GM18519 (cell line): Measurements from ENCODE around the gene MCFD2.
"Not testable (repeated sequence)": the region's sequence is repeated elsewhere in the genome, so short reads cannot be mapped to it uniquely, and the experiment has no call there.

Experiments used
- ATAC-seq: cut with Tn5 transposase; IDR thresholded peaks from one replicate; pipeline ENCODE4 v1.9.1; 2021; ENCODE audit warnings: mild to moderate bottlenecking, moderate library complexity; ENCODE audit not compliant: unreplicated experiment, low FRiP score

Gene MCFD2

DNA sequence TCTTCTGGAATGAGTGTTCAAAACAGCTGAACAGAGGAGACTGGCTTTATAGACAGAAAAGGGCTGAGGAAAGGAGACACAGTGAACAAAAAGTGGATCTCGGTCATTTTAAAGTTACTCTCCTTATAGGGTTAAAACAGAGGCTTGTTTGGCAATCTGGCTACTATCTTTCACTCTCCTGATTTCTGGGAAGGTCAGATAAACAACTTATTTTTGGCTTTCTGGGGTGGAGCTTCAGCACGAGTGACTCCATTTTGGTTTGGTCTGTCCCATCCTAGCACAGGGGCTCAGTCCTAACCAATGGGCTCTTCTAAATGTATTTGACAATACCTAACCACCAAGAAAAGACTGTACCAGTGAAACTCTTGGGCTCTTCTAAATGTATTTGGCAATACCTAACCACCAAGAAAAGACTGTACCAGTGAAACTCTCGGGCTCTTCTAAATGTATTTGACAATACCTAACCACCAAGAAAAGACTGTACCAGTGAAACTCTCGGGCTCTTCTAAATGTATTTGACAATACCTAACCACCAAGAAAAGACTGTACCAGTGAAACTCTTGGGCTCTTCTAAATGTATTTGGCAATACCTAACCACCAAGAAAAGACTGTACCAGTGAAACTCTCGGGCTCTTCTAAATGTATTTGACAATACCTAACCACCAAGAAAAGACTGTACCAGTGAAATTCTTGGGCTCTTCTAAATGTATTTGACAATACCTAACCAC is 39.5 kb downstream of the MCFD2 start:
- not testable (repeated sequence) for ATAC-seq

DNA sequence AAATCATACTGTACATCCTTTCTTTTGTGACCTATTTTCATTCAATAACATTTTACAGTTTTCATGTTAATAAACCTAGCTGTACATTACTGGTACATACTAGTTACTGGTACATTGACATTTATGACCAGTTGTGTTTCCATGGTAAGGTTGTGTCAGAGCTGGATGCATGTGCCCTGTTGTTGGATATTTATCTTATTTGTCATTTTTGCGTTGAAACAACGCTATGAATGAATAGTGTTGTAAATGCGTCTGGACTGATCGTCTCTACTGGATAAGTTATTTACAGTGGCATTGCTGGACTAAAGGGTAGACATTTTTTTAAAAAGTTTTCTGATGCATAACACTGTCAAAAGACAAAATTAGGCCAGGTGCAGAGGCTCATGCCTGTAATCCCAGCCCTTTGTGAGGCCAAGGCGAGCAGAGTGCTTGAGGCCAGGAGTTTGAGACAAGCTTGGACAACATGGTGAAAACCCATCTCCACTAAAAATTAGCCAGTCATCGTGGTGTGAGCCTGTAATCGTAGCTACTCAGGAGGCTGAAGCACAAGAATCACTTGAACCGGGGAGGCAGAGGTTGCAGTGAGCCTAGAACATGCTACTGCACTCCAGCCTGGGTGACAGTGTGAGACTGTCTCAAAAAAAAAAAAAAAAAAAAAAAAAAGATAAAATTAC is 40.2 kb downstream of the MCFD2 start:
- no peak for ATAC-seq

DNA sequence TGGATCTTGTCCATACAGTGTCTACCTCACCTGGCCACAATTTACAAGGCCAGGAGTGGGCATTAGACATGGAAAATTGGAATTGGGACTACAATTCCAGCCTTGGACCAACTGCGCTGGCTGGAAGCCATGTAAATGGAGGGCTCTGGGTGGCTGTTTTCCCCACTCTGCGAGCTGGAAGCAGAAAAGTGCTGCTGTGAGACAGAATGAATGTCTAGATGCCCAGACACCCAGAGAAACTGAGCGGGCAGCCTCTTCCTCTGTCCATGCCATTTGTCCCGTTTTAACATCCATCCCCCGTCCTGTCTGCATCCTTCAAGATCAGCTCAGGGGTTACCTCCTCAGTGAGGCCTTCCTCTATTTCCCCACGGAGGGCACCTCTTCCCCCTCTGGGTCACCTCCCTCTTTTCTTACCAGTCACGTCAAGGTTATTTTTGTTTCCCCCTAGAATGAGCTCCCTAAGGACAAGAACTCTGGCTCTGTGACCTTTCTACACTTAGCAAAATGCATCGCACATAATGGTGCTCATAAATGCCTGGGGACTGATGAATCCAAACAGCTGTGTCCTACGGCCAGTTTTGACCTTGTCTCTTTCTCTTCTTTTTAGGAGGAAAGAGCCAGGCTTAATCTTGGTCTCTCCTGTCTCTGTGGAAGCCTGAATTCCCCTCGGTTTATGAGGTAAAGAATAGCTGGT is 41.2 kb downstream of the MCFD2 start:
- no peak for ATAC-seq

DNA sequence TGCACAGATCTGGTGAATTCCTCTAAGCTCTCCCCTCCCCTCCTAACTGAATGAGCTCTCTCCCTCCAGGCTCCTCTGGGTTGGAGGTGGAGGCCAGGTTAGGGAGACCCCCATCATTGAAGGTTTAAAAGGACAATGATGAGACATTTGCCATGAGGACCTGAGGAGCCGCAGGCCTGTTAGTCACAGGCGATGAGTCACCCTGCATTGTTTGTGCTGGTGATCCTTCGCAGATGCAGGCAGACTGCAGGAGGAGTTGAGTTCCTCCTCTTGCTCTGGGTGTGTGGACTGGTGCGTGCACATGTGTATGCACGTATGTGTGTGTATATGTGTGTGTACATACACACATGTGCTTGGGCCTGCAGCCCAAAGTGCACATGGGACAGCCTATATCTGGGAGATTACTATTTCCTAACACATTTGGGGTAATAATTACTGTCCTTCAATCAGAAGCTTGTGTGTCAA is 42.0 kb downstream of the MCFD2 start:
- ATAC-seq = no peak

DNA sequence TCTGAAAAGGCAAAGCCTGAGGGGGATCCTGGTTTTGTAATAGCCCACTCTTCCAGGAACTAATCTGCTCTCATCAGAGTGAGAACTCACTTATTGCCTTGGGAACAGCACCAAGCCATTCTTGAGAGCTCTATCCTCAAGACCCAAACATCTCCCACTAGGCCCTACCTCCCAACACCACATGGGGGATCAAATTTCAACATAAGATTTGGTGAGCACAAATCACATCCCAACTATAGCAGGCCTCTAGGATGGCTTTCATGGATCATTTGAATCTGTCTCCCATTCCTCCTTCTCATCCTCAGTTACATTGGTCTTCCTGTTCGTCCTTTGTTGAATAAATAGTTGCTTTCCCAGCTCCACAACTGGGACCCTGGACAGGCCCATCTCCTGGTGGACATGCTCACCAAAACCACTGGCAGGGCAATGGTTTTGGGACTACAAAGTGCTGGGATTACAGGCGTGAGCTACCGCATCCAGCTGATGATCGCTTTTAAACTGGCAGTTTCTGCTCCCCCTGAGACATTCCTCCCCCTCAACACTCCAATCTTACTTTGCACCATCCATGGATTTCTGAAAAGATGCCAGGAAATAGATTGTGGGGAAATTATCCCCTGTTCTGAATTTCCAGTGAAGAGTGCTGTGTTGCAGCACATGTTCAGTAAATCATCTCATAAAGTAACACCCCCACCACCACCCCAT is 42.6 kb downstream of the MCFD2 start:
- ATAC-seq = no peak

DNA sequence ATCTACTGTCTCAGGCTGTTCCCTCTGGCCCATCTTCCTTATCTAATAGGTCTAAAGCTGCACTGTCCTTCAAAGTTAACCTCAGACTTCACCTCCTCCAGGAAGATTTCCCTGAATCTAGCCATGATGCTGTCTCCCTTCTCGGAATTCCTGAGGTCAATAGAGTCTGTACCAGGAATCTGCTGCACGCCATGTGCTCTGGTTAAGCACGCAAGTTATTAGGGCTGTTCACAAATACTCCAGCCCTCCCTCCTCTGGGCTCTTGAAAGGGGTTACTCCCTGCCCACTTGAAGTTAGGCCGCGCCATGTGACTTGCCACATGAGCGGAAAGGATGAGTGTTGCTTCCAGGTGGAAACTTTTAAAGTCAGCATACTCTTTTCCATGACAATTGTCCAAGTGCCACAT is 43.6 kb downstream of the MCFD2 start:
- ATAC-seq = no peak

DNA sequence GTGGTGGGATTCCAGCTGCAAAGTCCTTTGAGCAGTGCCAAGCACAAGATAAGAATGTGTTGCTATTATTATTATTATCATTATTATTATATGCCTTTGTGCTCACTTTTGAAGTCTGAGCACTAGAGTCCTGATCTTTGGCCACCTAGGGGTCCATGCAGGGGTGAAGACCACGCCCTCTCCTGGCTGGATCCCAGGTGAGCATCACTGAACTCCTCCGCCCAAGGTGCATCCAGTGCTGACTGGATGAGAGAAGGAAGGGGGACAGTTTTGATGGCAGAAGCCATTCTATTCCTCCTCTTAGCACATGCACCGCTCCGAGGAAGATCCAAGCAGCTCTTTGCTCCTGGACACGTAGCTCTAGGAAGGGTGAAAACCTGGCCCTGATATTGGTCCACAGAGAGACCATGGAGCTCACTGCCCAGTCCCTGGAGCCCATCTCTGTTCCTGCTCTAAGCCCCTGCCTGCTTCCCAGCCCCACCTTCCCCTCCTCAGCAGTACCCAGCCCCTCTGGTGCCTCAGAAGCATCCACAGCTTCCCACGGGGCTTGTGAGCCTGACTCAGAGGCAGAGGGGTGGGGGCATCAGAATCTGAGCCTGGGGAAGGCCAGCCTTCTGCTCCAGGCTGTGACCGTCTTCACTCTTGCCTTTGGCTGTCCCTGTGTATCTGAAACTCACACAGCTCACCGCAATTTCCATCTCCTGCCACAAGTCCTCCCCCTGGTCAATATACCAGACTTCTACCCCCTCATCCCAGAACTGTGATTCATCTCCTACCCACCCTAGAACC is 45.4 kb downstream of the MCFD2 start:
- ATAC-seq = no peak

DNA sequence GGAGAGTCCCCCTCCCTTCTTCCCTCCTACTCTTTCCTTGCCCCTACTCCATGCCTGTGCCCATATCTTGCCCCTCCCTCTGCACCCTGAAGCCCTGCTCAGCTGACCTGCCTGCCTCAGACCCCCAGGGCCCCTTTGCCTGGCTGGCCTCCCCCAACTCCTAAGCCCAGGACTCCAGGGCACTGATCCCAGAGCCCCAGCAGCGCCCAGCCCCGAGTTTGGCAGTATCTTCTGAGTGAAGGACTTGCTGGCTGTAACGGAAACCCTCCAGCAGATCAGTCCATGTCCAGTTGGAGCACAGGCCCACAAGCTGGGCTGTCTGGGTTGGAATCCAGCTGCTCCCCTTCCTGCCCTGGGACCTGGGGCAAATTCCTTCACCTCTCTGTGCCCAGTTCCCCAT is 46.0 kb downstream of the MCFD2 start:
- ATAC-seq = no peak

DNA sequence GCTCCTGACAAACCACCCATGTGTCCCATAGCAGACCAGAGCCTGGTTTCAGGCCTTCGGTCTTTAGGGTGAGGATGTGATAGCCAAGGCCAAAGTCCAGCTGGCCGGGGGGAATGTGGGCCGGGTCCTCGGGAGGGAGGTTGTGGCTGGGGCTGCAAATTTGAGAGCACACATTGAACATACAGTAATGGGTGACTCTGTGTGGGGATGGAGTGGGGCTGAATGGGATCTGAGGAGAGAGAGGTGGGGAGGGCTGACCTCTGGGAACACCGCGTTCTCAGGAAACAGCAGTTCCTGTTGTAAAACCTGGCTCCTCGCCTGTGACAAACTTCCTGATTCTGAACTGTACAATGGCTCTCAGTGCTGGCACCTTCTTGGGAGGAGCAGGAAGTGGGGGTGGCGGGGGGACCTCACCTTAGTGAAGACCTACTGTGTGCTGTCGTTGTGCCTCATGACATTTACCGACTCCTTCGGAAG is 48.8 kb downstream of the MCFD2 start:
- ATAC-seq = no peak

DNA sequence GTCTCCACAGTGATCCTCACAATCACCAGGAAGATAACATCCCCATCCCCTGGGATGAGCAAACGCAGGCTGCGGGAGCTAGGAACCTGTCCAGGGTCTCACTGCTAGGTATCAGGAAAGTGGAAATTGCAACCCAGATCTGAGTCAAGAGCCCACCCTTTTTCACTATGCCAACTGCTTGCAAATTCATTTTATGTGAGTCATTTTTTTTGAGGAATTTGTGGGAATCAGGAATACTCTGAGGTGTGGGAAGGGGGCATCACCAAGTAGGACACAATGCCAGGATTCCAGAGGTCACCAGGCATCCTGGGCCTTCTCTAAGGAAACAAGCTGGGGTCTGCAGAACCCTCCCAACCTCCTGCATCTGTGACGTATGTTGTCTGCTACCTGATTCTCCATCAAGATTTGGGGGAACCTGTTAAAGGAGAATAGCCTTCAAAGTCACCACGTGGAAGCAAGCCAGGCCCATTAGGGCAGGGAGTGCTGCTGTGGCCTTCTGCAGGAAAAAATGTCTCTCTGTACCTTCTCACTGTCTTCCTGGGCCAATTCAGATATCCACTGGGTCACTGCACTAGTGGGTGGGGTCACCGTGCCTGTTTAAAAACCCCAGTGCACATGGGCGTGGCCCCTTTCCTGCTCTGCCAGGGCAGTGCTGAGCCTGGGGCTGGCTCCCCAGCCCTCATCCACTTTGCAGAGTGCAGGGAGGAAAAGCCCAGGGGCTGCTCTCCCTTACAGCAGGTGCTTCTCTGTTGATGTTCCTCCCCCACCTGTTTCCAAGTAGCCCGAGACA is 50.2 kb downstream of the MCFD2 start:
- no peak for ATAC-seq

DNA sequence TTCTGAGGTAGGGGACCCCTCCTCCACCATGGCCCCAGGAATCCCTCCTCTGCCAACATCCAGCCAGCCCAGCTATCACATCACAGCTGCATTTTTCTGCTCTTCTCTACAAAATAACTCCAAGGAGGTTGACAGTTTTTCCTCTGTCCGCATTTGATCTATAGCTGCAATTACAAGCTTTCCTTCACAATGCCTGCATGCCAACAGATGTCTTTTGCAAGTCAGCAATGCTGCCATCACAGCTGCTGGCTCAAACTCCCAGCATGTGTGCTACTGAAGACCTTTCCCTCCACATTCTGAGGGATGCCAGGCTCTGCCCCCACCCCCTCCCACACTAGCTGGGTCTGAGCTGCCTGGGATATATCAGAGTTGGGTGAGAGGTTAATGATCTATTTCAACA is 51.7 kb downstream of the MCFD2 start:
- ATAC-seq = no peak

DNA sequence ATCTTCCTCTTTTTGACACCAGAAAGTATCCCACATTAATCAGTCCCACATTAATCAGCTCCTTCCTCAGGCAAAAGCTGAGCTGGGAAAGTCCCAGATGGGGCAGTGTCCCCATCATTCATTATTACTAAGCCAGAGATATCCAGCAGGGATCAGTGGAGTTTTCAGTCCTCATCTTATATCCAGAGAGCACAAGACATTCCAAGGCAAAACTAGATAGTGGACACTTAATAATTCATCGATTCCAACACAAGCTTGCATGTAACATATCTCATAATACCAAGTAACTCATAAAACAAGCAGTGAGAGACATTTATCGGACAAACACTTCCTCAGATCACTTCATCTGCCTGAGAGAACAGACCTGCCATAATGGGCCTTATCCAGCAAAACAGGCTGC is 53.1 kb downstream of the MCFD2 start:
- ATAC-seq = no peak

DNA sequence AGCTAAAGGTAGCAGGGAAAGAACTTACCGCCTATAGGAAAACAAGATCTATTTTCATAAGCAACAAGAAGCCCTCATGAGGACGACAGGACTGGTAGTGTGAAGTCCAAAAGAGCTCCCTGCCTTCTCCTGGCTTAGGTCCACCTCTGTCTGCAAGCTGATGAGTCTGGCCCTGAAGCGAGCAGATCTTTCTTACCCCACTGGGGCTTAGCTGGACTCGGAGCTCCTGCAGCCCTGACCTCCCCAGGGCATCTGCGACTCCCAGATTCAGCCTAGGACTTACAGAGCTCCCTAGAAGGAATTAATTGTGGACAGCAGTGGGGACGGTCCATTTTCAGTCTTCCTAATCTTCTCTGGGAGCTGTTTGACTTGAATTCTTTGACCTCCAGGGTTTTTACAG is 53.7 kb downstream of the MCFD2 start:
- no peak for ATAC-seq

DNA sequence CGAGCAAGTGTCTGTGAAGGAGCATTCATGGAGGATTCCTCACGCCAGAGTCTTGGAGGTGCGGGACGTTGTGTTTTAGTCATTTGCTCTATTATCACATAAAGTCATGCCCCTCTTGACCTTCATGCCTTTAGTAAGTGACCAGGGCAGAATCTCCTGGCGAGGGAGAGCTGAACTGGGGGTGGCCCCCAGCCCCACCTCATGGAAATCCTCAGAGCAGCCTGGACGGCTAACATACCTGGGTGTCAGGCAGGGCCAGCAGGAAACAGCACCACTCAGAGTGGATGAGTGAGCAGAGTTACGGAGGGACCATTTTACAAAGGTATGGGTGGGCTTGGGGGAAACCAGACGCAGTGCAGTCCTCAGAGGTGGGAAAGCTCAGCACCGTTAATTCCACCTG is 56.1 kb downstream of the MCFD2 start:
- no peak for ATAC-seq

DNA sequence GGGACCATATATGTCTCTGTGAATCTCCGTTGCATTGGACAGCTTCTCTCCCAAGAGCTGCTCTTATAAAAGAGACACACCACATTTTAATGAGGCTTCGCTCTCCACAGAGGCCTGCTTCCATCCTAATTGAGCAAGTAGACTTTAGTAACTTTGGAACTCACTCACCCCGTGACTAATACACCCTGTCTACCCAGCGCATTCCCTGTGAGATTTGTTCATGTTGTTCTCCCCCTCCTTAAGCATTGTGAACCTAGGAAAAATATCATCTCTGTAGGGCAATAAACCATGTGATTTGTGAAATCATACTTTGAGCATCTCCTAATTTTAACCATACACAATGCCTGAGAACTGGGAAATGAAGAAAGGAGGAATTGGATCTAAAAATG is 56.9 kb downstream of the MCFD2 start:
- no peak for ATAC-seq

DNA sequence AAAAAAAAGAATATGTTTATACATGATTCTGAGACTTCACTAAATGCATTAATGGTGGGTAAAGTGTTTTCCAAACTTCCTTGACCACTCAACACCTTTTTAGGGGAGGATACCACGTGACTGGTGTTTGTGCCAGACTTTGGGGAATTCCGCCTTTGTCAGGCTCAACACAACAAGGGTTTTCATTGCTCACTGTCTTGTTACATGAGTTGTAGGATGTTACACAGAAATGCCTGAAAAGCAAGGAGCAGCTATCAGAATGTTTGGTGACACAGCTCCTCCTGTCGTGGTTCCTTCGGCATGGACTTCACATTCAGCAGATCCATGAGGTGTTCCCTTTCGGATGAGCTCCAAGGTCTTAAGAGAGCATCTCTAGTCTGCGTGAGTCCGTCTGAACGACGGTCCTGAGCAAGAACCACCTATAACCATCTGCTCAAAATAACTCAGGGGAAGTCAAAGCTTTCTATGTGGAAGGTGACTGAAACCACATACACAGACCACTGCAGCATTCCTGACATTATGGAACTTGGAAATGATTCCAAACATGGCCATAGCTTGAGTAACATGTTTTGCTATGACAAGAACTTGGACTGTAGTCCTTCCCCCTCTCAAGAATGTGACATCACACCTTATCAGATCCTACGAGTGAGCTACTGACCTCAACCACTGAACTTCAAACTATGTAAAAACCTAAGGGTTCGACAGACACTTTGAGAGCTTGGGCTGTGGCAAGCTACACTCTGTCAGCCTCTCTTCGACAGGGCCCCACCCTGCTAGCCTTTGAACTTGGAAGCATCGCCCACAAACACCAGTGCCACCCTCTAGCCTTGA is 57.5 kb downstream of the MCFD2 start:
- no peak for ATAC-seq

DNA sequence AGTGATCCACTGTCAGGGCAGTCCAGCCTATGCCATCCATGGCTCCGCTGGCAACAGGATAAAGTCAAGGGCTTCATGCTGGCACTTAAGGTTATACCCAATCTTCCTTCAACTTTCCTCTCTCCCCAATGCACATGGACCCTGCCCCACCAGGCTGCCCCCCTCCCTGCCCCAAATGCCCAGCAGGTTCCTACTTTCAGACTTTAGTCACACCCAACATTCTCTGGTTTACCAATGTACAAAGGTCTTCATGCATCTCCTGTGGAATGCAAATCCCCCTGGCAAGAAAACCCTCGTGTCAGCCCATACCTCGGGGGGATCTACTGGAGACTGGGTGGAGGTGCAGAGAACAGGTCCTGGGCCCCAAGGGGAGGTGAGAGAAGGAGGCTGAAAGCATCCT is 59.3 kb downstream of the MCFD2 start:
- ATAC-seq = no peak

DNA sequence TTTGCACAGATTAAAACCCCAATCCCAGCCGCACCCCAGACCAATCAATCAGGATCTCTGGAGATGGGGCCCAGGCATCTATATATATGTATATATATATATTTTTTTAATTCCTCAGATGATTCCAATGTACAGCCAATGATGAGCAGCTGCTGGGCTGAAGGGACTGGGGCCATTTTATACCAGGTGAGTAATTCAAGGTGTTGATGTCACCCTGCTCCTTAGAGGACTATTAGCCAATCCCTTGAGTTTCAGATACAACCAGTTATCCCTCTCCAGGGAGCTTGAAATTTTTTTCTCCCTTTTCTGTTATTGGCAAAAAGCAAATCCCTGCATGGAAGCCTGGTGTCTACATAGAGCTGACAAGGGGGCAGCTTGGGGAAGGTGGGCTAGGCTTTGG is 59.8 kb downstream of the MCFD2 start:
- no peak for ATAC-seq

DNA sequence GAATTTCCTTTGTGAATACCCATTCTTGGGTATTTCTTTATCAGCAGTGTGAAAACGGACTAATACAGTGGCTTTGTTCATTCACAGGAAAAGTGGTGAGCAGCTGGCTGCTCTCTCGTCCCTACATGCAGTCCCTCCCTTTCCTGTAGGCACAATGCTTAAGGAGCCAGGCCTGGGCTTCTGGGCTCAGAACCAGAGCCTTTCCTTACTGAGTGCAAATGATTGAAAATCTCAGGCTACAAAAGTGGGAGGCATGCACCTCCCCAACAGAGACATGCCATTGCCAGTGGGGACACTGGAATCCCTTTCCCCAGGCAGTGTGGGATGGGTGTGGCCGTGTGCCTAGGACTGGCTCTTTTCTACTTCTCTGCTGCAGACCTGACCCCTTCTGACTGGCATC is 61.3 kb downstream of the MCFD2 start:
- ATAC-seq = no peak
